Spleen (tissue), 11 donors: ENCODE results near the gene NCF2. TPM values are rescaled to one million over a fixed set of nuclear protein-coding genes. Genes with fewer than 3 reads are reported as not detected.

Experiments
- DNase-seq: peaks from one replicate; pipeline ENCODE4 v3.0.0-alpha.2; 2020
- H3K27ac ChIP-seq, 8 donors: fragments of 200-600 bp; sonication (generic) in 7 of 8; 1 replicate in 4 of 8; 2 replicates in 4 of 8; pipeline versions ENCODE4 v1.5.0 to v1.8.0; 2016 to 2021; ENCODE audit warnings: inconsistent platforms in 4 of 8, mild to moderate bottlenecking in 4 of 8, moderate library complexity in 1 of 8
- H3K27me3 ChIP-seq, 7 donors: fragments of 200-600 bp; sonication (generic) in 6 of 7; replicated peaks in 1 of 7; 1 replicate in 4 of 7; 2 replicates in 3 of 7; pipeline versions ENCODE4 v1.5.0 to v1.8.0; 2016 to 2021; ENCODE audit warnings: inconsistent platforms in 3 of 7, mild to moderate bottlenecking in 1 of 7
- H3K36me3 ChIP-seq, 6 donors: fragments of 200-600 bp; sonication (generic) in 5 of 6; 1 replicate in 4 of 6; 2 replicates in 2 of 6; pipeline versions ENCODE4 v1.5.0 to v1.8.0; 2016 to 2021; ENCODE audit warnings: inconsistent platforms in 2 of 6
- H3K4me1 ChIP-seq, 6 donors: fragments of 200-600 bp; sonication (generic) in 5 of 6; 1 replicate in 3 of 6; 2 replicates in 3 of 6; pipeline versions ENCODE4 v1.5.0 to v1.8.0; 2016 to 2021; ENCODE audit warnings: inconsistent platforms in 3 of 6
- H3K4me3 ChIP-seq, 8 donors: fragments of 200-600 bp; sonication (generic) in 7 of 8; 1 replicate in 4 of 8; 2 replicates in 4 of 8; pipeline versions ENCODE4 v1.5.0 to v1.8.0; 2016 to 2021; ENCODE audit warnings: inconsistent platforms in 4 of 8, mild to moderate bottlenecking in 4 of 8, moderate library complexity in 2 of 8
- H3K9me3 ChIP-seq, 8 donors: fragments of 200-600 bp; sonication (generic) in 7 of 8; 1 replicate in 4 of 8; 2 replicates in 4 of 8; pipeline versions ENCODE4 v1.5.0 to v1.8.0; 2016 to 2021; ENCODE audit warnings: inconsistent platforms in 4 of 8
- CTCF ChIP-seq, 11 experiments: fragments of 200-600 bp in 7 of 11; fragments of 450-650 bp in 4 of 11; sonication (generic) in 4 of 11; IDR thresholded peaks in 8 of 11; conservative IDR thresholded peaks in 3 of 11; 1 replicate in 7 of 11; 2 replicates in 4 of 11; pipeline versions ENCODE4 v1.4.0 to v1.8.0; 2016 to 2021; ENCODE audit warnings: antibody characterized with exemption in 11 of 11, inconsistent platforms in 4 of 11, mild to moderate bottlenecking in 1 of 11
- POLR2A ChIP-seq, 3 donors: fragments of 450-650 bp; IDR thresholded peaks; one replicate each; pipeline ENCODE4 v1.5.1; 2017; ENCODE audit warnings: antibody characterized with exemption in 3 of 3, mild to moderate bottlenecking in 1 of 3
- POLR2AphosphoS5 ChIP-seq, 3 donors: sonication (generic); formaldehyde crosslinking; IDR thresholded peaks; one replicate each; pipeline ENCODE4 v1.5.1; 2017; ENCODE audit warnings: antibody characterized with exemption in 3 of 3
- WGBS, 5 donors: extraction: QIAGEN DNeasy Blood & Tissue Kit in 3 of 5; methylation state at CpG; one replicate each; pipeline versions ENCODE4 v1.1.5 to v1.1.7; 2013 to 2018; 5-methylcytosine and 5-hydroxymethylcytosine counted together
- intact Hi-C: fragments of 100-400 bp; cut with DNase I; formaldehyde crosslinking; loops from one replicate; pipeline ENCODE4 v1.15.0; 2023; ENCODE audit warnings: low total_unique reads
- polyA plus RNA-seq, 3 donors: library from polyadenylated mRNA; stranded (reverse); fragments of 200-250 nt; gene quantifications; one replicate each; pipeline ENCODE4 v1.2.1, GENCODE V29; 2013
- total RNA-seq, 7 donors: library from RNA; depleted of rRNA in 3 of 7; stranded (reverse); fragments of >200 nt in 3 of 7; fragmentation: NEBNext Ultra II Directional in 4 of 7; extraction: Animal tissue kit (Norgen Biotek cat#: 25700) in 4 of 7; gene quantifications; one replicate each; pipeline versions ENCODE4 v1.1.0 to v1.2.1, GENCODE V29; 2016 to 2021
- donor health status: healthy with polysubstance abuse.
- donor health status: DM: no; HTN: no; CAD: no; lungs with moderate emphysema.
- donor health status: DM: no; HTN: no; CAD: no.
- donor health status: Bipolar disorder and iron deficiency.
- donor health status: healthy.
- donor health status: DM: no; HTN: no; CAD: no.
- donor health status: DM: yes; HTN: yes; CAD: no.

Gene NCF2
- total and polyA plus RNA-seq, 10 donors: 14.9 to 232 (median 99.0) TPM

- no peak overlapping the region for H3K4me3 ChIP-seq
- no peak for DNase-seq
- no peaks in the 10 kb centered on the region for H3K27me3 ChIP-seq
- intact Hi-C loops: no loop called here
- H3K4me1 ChIP-seq: peaks cover 0 to 30% (median 25%) of the 10 kb centered on the region in 6 donors
- WGBS, 5 donors: 74 to 96% (median 87%) methylated on average over 3 of the region's 3 CpGs
- no peaks in the 10 kb centered on the region for H3K9me3 ChIP-seq
- no peaks in the 10 kb centered on the region for H3K36me3 ChIP-seq
- TF ChIP-seq POLR2AphosphoS5 (IDR thresholded peaks at IDR 0.05) (no peak), POLR2A (IDR thresholded peaks at IDR 0.05) (no peak), CTCF (IDR thresholded peaks at IDR 0.05 in 8 of 11, conservative IDR thresholded peaks at IDR 0.05 in 3 of 11) (no peak)
- no peak overlapping the region for H3K27ac ChIP-seq
These were observed 22.1 kb upstream of the NCF2 start for GRCh38 chr1:183612407-183612806.

- intact Hi-C loops: no loop called here
- WGBS, 5 donors: 36 to 78% (median 38%) methylated on average over 2 of the region's 2 CpGs
- H3K27me3 ChIP-seq: no peaks in the 10 kb centered on the region
- no peaks in the 10 kb centered on the region for H3K9me3 ChIP-seq
- peaks cover 0 to 44% (median 31%) of the 10 kb centered on the region in 6 donors for H3K4me1 ChIP-seq
- H3K27ac ChIP-seq: no peak overlapping the region
- no peak overlapping the region for H3K4me3 ChIP-seq
- TF ChIP-seq POLR2AphosphoS5 (IDR thresholded peaks at IDR 0.05) (no peak), CTCF (IDR thresholded peaks at IDR 0.05 in 8 of 11, conservative IDR thresholded peaks at IDR 0.05 in 3 of 11) (no peak), POLR2A (IDR thresholded peaks at IDR 0.05) (no peak)
- H3K36me3 ChIP-seq: no peaks in the 10 kb centered on the region
- no peak for DNase-seq
These were observed 20.8 kb upstream of the NCF2 start for GRCh38 chr1:183611021-183611420.

- Histone ChIP-seq H3K4me3 (peak overlapping the region in 1 of 8 donors; percentile 46), H3K9me3 (no peaks in the 10 kb centered on the region), H3K27me3 (no peaks in the 10 kb centered on the region), H3K4me1 (peaks cover 0 to 55% (median 31%) of the 10 kb centered on the region in 6 donors), H3K27ac (peak overlapping the region in 7 of 8 donors; percentile 15 to 94 (median 78)), H3K36me3 (no peaks in the 10 kb centered on the region)
- 48 to 58% (median 53%) methylated on average over 3 of the region's 3 CpGs for WGBS, 5 donors
- no peak for TF ChIP-seq POLR2A (IDR thresholded peaks at IDR 0.05)
- intact Hi-C loops: no loop called here
- no peak for DNase-seq
These were observed 19.6 kb upstream of the NCF2 start for GRCh38 chr1:183609759-183610452.

GRCh38 chr1:183609313-183609712 is 19.1 kb upstream of the NCF2 start:
- intact Hi-C loops: no loop called here
- Histone ChIP-seq H3K36me3 (no peaks in the 10 kb centered on the region), H3K27ac (peak overlapping the region in 7 of 8 donors; percentile 15 to 94 (median 78)), H3K4me3 (peak overlapping the region in 1 of 8 donors; percentile 46), H3K4me1 (peaks cover 0 to 61% (median 31%) of the 10 kb centered on the region in 6 donors), H3K9me3 (no peaks in the 10 kb centered on the region), H3K27me3 (no peaks in the 10 kb centered on the region)
- TF ChIP-seq CTCF (IDR thresholded peaks at IDR 0.05 in 8 of 11, conservative IDR thresholded peaks at IDR 0.05 in 3 of 11) (peak in 9 of 11 experiments; percentile 31 to 71 (median 39)), POLR2A (IDR thresholded peaks at IDR 0.05) (no peak), POLR2AphosphoS5 (IDR thresholded peaks at IDR 0.05) (peak in 1 of 3 donors; percentile 40)
- DNase-seq: no peak
- WGBS, 5 donors: 40 to 67% (median 47%) methylated on average over 5 of the region's 5 CpGs
